GM21717 (cell line): Measurements from ENCODE around the gene SLC26A3.

Experiments used
- ATAC-seq: cut with Tn5 transposase; IDR thresholded peaks from one replicate; pipeline ENCODE4 v1.9.1; 2021; ENCODE audit warnings: mild to moderate bottlenecking, moderate library complexity; ENCODE audit not compliant: unreplicated experiment

Gene SLC26A3

DNA sequence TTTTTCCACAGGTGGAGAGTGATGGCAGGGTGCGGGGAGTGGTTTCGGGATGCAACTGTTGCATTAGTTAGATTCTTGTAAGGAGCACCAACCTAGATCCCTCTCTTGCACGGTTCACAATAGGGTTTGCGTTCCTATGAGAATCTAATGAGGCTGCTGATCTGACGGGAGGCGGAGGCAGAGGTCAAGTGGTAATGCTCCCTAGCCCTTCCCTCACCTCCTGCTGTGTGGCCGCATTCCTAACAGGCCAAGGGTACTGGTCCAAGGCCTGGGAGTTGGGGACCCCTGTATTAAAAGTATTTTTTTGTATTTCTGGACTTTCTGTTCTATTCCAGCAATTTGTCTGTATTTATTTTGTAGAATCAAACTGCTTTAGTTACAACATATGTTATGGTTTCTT, 51.9 kb downstream of the SLC26A3 start:
- ATAC-seq = no peak

DNA sequence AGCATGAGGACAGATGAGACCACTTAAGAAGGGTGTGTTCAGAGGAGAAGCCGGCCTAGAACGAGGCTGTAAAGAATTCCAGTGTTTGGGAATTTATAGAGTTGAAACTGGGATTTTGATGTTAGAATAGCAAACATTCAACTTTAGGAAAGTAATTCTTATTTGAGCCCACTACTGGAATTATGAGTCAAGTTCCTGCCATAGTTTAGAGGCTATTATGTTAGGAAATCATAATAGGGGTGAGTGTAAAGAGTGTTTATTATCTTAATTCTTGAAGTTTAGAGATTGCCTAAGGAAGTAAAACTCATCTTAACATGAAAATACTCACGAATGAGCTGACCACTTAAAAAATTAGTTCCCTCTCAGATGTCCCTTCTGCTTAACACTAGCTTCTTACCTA, 57.0 kb downstream of the SLC26A3 start:
- no peak for ATAC-seq

DNA sequence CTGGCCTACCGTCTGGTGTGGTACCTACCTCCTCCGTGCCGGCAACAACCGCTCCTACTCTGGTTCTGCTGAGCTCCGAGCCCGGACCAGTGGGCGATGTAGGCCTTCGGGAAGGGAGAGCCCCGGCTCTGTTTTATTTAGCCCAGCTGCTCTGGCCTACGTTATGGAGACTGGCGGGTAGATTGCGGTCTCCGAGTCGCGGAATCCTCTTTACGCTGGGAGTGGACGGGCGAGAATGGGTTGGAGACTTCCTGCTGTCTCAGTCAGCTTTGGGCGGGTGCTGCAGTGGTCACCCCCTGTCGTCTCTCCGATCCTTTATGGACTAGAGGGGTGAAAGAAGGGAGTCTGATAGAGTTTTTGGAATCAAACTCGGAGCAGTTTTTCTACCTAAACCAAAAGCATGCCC, 58.7 kb downstream of the SLC26A3 start:
- ATAC-seq = peak; percentile 36

DNA sequence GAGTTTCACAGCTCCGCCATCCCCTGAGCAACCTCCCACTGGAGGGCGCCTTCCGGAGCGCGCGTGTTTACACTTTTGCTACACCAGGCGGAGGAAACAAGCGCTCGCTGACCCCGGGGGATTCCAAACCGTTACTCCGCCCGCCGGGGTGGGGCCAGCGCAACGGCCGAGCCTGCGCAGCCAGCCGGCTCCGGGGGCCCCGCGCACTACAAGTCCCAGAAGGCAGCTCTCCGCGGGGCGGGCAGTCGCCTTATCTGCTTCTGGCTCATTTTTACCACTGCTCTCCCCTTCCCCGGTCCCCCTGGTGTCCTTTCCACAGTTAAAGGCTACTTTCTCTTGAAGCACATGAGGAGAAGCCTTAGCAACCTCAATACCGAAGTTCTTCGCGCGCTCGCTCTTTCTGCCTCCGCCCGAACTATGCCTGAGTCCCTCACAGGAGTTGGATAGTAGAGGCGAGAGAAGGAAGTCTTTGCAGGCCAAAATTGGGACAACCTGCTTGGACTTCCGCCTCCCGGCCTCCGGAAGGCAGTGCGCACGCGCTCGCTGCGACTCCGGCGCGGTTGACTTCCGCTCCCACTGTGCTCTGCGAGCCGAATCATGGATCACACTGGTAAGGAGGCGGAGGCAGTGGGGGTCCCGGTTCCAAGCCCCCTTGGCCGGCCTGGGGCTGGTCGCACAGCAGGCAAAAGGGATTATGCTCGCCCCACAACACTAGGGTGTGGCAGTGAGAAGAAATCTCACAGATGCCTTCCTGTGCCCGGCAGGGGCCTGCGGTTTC, 59.3 kb downstream of the SLC26A3 start, which contains the start of gene CBLL1:
CBLL1 (plus strand) TSS at position 576 of the 778 bp plus-strand sequence; CDS start at position 598, 22 bp downstream.
- peak; percentile 88 for ATAC-seq

DNA sequence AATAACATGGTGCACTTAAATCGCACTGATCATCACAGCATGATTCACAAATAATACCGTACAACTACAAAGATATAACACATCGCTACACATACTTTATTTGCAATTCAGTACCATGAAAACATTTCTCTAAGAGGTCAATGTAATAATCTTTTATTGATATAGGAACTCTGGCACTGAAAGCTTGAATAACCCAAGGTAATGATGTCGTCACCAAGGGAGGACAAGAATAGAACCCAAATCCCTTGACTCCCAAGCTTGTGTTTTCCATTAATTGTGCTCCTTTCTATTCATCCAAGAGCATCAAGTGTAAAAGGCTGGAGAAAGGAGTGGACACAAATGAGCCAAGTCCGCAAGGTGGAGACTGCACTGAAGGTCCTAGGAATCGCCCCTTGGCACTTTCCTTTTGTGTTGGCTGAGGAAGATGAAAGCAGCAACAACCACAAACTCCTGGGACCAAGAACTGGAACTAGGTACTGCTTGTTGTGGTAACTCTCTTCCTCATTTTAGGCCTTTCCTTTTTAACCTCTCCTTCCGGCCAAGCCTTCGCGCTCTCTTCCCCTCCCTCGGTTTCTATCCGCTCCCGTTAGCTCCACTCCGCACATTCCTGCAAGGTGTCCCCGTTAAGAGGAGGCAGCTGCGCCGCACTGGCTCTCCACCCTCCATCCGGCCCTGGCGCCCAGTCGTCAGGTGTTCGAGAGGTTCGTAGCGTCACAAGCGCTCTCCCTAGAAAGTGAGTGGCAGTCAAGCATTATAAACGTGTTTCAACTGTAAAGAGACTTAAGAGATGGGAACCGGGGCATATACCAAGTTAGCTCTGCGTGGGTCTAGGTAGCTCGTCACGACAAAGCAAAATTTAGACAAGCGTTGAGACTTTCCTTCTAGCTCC, 60.1 kb downstream of the SLC26A3 start:
- ATAC-seq = peak; percentile 40

- ATAC-seq = no peak
Observed at GRCh38 chr7:107728276-107728675, 74.7 kb downstream of the SLC26A3 start.

DNA sequence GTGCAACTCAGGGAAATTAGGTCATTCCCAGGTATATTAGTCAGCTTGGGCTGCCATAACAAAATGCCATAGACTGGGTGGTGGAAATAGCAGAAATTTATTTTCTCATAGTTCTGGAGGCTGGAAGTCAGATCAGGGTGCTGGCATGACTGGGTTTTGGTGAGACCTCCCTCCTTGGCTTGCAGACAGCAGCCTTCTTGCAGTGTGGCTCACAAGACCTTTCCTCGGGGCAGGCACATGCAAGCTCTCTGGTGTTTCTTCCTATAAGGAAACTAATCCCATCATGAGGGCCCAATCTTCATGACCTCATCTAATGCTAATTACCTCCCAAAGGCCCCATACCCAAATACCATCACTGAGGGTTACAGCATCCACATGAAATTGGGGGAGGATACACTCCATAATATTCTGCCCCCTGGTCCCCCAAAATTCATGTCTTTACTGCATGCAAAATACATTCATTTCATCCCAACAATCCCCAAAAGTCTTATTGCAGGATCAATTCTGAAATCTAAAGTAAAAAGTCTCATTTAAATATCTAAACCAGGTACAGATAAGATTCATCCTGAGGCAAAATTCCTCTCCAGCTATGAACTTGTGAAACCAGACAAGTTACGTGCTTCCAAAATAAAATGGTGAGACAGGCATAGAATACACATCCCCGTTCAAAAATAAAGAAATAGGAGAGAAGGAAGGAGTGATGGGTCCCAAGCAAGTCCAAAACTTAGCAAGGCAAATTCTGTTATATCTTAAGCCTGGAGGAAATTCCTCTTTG, 76.5 kb downstream of the SLC26A3 start:
- ATAC-seq = no peak

GRCh38 chr7:107725138-107725740, 77.8 kb downstream of the SLC26A3 start:
- ATAC-seq = no peak

GRCh38 chr7:107723255-107723654, 79.8 kb downstream of the SLC26A3 start:
- ATAC-seq = no peak

GRCh38 chr7:107721286-107721685, 81.7 kb downstream of the SLC26A3 start:
- ATAC-seq = no peak

DNA sequence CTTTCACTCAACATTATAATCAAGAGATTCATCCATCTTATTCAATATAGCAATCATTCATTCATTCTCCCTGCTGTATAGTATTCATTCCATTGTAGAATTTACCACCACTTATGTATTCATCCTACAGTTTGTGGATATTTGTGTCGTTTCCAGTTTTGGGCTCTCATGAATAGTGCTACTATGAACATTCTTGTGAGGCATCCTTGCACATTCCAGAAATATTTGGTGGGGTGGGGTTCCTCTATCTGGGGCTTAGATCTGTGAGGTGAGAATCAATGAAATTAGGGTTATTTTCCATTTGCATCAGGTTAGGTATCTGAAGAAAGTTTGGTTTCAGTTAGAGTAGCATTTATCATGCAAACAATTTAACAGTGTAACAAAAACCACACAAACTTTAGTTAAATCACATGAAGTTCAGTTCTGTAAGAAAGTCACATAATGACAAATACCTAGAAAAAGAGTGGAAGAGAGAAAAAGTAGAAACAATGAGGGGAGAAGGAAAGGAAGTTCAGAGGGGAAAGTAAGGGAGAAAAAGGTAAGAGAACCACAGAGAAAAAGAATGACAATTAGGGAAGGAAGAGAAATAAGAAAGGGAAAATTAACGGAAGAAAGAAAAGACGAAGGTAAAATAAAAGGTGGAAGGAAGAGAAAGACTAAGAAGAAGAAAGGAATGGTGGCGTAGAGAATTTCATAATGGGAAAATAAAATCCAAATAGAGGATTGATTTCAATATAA, 84.4 kb downstream of the SLC26A3 start:
- no peak for ATAC-seq

DNA sequence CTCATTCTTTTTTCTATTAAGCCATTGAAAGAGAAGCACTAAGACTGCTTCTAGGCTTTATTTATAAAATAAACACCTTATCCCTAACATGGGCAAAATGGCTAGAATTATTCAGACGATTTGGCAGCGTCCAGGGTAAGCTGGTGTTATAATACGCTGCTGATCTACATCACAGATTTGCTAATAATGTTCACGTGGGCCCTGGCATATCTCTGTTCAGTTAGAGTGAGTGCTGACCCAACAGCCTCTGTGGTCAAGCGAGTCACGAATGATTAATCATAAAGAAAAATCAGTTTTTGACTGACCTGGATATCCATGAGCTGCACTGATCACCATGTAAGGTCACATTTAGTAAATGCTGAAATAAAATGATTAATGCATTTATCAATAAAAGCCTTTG, 87.5 kb downstream of the SLC26A3 start:
- no peak for ATAC-seq
